HG03565 (cell line): Measurements from ENCODE around the gene NUP210.

ENCODE experiments used
- ATAC-seq: cut with Tn5 transposase; IDR thresholded peaks from one replicate; pipeline ENCODE4 v1.9.1; 2021; ENCODE audit warnings: mild to moderate bottlenecking, moderate library complexity; ENCODE audit not compliant: unreplicated experiment

The NUP210 gene

DNA sequence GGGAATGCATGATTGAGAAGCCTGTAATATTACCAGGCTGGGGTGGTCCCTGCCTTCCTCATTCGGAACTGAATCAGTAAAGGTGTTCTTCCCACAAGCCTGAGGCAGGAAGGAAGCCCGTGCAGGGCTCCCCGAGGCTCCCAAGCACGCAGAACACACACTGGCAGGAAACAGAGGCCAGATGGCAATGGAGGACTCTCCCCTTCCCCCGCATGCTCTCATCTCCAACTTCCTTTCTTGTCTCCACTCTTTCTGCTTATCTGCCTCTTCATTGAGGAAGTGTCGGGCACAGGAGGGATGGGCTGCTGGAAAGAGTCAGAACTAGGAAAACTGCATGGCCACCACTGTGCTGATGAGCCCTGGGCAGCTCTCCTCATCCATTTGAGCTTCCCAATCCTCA, 123.5 kb downstream of the NUP210 start:
- ATAC-seq, result no peak

DNA sequence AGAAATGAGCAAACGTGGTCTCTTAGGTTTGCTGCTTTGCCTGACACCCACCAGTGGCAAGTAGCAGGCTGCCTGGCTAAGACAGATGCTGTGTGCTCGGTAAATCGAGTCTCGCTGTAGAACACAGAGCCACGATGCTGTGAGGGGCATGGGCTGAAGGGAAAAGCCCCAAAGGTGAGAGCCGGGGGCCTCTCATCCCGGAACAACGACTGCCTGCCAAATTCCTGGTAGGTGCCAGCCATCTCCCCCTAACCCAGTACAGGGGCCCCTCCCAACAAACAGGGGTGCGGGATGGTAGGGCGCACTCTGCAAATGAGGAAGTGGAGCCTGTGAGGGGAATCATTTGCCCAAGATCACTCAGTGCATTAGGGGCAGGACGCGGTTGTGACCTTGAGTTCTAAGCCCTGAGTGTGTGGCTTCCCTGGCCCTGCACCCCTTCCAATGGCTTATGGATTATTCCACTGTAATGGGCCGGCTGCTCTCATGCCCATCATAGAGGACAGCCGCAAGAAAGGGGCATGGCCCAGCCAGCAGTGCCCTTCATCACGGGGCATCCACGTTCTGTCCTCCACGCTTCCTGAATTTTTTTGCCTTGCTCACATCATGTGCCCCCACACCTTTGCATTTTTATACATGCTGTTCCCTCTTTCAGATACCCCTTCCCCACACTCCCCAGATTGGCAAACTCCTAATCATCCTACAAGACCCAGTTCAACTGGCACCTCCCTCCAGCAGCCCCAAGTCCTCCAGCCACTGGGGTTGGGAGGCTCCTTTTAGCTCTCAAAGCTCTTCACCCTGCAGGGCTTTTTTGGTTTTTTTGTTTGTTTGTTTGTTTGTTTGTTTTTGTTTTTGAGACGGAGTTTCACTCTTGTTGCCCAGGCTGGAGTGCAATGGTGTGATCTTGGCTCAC, 125.4 kb downstream of the NUP210 start:
- ATAC-seq, result no peak

DNA sequence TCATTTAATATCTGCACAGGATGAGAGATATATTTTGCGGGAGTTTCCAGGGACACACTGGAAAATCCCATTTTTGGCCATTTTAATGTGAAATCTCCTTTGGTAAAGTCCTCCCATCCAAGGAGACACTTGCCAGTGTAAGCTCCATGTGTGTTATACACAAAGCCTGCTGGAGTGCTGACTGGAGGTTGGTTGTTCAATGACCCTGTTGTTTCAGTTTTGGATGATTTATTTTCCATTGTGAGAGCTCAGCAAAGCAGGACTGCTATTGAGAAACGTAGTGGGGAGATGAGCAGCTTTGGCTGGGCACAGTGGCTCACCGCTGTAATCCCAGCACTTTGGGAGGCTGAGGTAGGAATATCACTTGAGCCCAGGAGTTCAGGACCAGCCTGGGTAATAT, 127.7 kb downstream of the NUP210 start:
- ATAC-seq, result no peak

DNA sequence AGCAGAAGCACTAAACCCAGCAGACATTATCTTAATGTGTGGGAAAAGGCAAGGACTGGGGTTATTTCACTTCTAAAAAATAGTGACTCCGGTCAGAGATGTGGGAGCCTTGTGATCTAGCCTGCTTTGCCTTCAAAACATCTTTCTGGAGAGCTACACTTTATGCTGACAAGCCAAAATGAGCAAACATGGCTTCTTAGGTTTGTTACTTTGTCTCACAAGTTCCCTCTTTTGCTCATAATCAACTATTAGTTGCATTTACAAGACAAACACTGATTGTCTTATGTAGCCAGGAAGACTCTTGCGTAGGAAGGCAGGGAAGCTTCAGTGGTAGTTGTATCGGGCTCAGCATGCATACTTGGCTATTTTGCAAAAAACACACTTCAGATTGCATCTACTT, 129.2 kb downstream of the NUP210 start:
- no peak for ATAC-seq

DNA sequence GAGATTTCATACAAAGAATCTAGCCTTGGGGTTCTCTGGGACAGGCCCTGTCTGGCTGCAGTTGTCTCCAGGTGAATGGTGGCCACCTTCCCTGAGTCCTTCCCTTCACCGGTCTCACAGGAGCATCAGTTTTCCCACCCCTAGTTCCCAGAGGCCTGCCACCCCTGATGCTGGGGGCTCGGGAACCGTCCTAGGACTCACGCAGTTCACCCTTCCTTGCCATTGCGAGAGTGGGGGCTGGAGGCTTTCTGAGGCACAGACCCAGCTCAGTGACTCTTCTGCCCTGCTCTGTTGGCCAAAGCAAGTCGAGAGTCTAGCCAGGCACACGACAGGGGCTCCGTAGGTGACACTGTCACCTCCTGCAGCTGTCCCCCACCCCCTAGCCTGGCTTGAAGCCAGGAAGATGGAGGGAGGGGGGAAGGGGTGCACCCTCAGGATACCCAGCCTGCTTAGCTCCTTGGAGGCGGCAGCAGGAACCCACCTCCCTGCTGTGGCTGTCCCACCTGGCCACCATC, 130.3 kb downstream of the NUP210 start:
- no peak for ATAC-seq

DNA sequence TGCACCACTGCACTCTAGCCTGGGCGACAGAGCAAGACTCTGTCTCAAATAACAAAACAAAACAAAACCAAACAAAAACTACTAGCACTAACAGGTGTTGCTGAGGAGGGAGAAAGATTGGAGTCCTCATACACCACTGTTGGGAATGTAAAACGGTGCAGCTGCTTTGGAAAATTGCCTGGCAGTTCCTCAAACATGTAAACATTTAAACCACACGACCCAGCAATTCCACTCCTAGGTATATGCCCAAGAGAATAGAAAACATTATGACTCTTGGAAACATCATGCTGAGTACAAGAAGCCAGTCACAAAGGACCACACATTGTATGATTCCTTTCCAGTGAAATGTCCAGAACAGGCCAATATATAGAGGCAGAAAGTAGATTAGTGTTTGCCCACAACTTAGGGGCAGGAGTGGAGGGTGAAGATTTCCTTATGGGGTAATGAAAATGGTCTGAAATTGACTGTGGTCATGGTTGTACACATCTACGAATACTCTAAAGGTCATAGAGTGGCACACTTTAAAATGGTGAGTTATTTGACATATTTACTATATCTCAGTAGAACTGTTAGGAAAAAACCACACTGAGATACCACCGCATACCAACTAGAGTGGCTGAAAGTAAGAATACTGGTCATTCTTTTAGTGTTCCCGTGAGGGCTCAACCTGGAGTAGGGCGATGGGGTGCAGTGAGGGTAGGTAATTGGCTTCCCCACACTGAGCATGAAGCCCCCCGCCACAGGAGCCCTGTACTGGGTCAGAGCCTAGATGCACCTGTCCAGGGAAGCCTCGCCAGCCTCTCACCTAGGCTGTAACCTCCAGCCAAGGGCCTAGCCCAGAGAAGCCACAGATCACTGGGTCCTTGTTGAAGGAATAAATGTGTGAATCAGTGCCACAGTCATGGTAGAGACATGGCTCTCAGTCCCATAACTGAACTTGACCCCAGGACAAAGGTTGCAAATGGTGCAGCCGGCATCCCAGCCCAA, 131.1 kb downstream of the NUP210 start:
- ATAC-seq, result no peak

DNA sequence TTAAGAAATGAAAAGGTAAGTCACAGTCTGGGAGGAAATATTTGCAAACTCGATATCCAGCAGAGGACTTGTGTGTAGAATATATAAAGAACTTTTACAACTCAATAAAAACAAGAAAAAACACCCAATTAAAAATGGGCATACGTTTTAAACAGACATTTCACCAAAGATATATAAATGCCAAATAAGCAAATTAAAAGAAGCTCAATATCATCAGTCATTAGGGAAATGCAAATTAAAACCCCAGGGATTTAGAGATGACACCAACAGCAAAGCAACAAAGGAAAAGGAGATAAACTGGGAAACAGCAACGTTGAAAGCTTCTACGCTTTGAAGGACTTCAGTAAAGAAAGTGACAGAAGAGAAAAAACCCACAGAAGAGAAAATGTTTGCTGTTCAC, 132.3 kb downstream of the NUP210 start:
- no peak for ATAC-seq

DNA sequence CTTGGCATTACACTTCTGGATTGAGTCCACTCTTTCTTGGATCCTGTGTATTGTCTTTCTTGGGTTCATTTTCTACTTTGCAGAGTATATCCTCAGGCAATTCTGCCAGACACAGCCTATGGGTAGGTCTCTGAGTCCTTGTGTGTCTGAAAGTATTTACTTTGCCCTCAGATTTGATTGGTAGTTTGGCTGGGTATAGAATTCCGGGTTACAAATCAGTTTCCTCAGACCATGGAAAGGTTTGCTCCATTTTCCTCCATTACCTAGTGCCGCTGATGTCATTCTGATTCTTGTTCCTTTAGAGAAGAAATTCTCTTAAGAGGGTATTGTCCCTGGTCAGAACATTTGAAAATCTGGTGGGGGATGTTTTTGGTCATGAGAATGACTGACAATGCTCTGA, 133.2 kb downstream of the NUP210 start:
- no peak for ATAC-seq

DNA sequence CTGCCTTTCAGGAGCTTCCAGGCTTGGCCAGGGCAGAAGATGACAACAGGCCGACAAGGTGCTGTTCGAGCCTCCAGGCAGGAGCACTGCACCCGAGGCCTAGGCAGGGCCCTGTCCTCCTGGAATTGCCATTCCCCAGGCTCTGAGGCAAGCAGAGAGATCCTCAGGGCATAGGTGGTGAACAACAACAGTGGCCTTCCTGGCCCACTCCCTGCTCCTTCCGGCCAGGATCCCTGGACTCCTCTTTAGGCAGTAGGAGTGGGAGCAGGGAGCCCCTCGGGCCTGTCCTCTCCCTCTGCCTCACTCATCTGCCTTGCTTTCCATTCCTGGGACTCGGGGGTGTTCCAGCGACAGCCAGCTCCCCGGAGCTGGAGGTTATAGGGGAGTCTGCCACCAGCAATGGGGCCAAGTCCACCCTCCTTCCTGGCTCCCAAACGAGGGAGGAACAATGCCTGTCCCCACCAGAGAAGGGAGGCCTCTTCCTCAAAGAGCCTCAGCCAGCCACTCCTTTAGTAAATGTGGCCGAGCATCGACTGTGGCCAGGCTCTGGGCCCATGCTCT, 135.0 kb downstream of the NUP210 start:
- no peak for ATAC-seq

DNA sequence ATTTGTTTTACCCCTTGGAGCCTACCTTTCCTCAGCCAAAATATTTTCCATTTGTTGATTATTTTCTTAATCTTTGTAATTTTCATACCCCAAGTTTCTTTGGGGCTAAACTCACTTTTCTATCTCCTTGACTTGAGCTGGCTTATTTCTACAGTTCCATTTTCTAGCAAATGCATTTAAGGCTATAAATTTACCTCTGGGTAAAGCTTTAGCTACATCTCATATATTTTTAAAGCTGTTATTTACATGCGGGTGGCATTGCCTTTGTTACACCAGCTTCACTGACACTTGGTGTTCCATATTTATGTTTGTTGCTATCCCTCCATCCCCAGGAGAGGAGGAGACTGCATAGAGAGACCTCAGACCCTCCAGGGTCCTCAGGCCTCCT, 136.3 kb downstream of the NUP210 start:
- ATAC-seq, result no peak

DNA sequence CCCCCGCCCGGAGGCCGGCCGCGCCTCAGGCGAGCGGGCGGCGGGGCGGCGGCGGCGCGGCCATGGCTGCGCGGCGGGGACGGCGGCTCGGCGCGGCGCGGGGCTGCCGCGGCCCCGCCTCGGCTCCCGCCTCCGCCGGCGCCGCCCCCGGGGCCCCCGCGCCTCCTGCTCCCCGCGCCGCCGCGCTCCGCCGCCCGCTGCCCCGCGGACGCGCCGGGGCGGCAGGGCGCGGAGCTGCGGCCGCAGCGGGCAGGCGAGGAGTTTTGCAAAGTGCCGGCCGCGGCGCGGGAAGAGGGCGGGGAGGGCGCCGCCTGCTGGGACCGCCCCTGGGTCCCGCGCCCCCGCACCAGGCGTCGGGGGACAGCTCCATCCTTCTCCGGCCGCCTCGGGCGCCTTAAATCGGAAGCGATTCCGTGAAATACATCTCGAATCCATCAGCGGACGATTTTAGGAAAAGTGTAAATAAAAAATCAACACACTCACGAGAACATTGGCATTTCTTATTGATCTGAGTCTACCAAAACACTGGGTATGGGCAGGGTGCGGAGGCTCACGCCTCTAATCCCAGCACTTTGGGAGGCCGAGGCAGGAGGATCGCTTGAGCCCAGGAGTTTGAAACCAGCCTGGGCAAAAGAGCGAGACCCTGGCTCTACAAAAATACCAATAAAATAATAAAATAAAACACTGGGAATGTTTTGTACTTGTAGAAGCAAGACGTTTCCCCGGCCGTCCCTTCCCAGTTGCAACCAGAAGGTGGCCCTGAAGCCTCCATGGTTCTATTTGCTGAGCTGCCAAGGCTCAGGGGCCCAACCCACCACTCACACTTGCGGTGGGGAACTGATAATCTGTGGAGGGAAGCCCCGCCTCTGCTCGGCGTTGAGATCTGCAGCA, 136.9 kb downstream of the NUP210 start:
- ATAC-seq, result no peak

DNA sequence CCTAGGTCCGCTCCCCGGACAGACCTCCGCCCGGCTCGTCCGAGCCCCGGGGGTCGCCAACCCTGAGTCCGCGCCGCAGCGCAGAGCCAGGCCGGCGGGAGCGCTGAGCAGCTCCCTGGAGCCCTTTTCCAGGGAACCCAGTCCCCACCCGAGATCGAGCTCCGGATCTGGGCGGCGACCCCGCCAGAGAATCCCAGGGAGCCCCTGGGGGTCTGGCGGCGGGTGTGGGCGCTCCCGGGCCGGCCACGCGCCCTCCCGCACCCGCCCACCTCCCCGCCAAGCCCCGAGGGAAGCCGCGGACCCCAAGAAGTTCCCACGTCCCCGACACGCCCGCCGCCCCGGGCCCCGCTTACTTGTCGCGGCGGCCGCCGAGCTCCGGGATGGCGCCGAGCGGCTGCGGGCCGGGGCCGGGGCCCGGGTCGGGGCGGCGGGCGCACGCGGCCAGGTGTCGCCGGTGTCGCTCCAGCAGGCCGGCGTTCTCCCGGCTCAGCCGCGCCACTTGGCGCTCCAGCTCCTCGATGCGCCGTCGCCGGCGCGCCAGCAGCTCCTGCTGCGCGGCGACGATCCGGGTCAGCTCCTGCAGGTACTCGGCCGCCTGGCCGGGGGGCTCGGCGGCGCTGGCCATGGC, 137.7 kb downstream of the NUP210 start:
- no peak for ATAC-seq

DNA sequence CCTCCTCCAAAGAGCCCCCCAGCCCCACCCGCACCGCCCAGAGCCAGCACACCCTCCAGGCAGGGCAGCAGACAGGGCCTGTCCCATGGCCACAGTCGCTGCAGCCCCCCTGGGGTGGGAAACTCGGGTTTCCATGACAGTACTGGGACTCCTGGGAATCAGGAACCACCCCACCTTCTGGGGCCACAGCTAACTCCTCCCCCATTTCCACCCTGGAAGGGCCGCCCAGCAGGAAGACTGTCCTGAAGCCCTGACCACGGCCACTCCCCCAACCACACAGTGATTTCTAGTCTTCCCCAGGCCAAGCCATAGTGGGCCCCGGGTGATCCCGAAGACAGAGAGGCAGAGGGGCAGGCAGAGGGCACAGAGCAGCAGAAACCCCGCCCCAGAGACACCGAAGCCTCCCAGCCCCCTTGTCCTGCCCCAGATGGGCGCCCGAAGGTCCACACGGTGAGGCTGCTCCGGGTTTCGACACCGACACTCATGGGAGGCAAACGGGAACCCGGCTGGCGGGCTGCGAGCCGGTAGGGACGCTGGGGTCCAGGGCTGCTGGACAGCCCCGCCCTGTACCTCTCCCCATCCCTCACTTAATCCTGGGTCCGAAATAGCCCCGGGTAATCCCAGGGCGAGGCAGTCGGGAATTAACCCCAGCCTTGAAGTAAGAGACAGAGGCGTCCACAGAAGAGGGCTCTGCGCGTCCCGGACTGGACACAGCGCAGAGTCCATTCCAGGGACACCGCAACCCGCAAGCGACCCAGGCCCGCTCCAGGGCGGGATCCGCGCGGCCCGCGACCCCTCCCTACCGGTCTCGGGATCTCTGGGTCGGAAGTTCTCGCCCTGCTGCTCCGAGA, 138.4 kb downstream of the NUP210 start:
- no peak for ATAC-seq

DNA sequence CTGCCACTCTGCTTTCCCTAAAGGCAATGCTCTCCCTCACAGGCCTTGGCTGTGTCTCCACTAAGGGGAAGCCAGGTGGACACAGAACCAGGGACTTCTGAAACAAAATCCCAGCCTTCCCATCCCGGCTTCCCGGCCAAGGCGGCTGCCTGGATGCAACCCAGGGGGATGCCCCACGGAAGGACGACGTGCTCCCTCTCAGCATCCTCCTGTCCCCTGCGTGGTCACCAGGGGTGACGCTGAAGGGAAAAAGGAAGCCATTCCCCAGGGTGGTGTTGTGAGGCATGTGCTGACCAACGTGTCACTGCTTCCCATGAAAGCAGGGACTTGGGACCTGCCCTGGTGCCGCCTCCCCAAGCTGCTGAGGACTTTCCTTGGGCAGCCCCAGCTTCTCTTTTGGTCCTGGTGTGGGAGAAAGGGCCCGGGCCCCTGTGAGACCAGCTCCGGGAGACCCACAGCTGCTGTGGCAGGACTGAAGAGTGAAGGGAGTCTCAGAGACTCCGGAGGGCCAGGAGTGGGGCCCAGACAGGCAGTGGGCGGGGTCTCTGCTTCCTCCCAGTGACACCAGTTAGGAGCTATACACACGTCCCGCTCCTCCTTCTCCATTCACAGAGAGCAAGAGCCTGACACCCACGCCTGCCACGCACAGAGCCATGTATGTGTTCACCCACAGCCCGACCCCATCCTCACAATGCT, 139.2 kb downstream of the NUP210 start:
- ATAC-seq, result no peak

DNA sequence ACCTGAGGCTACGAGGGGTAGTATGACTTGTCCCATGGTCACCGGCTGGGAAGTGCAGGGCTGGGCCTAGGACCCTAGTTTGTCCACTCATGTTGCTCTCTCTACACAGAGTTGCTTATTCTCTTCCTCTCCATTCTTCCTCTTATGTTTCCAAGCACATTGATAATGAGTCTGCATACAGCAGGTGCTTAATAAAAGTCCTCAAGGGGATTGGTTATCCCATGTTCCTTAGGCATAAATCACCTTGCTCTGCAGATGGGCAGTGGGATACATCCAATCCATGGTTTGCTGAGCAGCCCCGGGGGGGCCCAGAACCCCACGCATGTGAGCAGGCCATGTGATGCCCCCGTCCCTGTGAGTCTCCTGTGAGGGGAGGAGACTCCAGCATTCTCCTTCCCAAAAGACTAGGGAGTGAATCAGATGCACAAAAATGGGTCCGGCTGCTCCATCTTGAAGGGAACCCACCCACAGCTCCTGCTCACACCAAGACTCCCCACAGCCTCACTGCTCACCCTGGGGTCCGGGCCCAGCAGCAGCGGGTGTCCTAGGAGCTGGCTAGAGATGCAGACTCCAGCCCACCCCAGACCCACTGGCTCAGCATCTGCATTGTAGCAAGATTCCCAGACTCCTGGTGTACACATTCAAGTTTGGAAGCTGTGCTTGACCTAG, 139.9 kb downstream of the NUP210 start:
- no peak for ATAC-seq

DNA sequence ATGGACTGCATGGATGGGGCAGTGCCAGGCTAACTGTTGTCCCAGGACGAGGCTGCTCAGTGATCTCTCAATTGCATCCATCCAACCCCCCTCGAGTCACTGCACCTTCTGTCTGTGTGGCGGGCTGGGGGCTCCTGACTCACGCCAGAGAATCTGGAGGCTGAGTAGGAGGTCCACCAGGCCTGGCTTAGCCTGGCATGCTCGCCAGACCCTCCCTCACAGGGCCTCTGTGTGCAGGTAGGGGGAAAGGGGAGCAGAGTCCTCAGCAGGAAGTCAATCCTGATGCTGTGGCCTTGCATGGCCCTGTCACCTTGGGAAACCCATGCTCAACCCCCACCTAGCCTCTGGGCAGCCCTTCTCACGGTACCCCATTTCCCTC, 140.6 kb downstream of the NUP210 start:
- no peak for ATAC-seq

DNA sequence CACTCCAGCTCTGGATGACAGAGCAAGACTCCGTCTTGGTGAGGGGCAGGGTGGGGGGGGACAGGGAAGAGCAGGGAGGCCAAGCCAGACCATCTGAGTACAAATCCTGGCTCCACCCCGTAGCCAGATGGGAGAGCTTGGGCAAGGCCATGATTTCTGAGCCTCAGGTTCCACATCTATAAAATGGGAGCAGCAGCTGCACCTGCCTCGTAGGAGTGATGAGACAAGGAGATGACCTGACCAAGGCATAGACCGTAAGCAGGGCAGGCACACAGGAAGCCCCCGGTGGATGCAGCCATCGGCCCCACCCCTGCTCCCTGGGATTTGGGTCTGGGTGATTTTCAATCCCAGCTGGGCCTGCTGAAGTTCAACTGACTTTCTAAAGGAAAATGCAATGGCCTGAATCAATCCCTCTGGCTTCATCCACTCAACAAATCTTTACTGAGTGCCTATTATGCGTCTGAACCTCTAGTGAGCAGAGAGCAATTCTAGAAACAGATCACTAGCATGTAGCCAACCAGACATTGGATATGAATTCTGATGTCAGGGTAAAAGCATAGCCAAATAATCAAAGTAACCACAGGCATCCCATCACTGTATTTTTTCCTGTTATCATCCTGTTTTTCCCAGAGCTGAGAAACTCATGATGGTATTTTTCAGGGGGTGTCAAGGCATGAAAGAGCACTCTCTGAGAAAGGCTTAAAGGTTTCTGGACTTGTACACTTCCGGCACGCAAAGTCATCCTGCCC, 141.2 kb downstream of the NUP210 start:
- no peak for ATAC-seq
